Fibroblast of lung (primary cell): ENCODE measurements around the gene NES. TPM values are rescaled to one million over a fixed set of nuclear protein-coding genes. Genes with fewer than 3 reads are reported as not detected.
A peak's percentile ranks its signal among the peaks of the same experiment; 100 is the strongest.

Experiments
- DNase-seq, 2 donors: peaks; one replicate each; pipeline versions ENCODE4 v3.0.0 to v3.0.0-alpha.2; 2010; ENCODE audit warnings: low read depth in 2 of 2
- H2AFZ ChIP-seq: 2 replicates; pipeline ENCODE4 v1.5.1; 2012; ENCODE audit warnings: low read length, control low read depth, inconsistent platforms
- H3K27ac ChIP-seq: 2 replicates; pipeline ENCODE4 v1.5.1; 2011; ENCODE audit warnings: low read length, control low read depth; ENCODE audit not compliant: insufficient read depth
- H3K27me3 ChIP-seq: 2 replicates; pipeline ENCODE4 v1.5.1; 2011; ENCODE audit warnings: mild to moderate bottlenecking, low read length; ENCODE audit not compliant: control insufficient read depth, insufficient read depth
- H3K36me3 ChIP-seq: 2 replicates; pipeline ENCODE4 v1.5.1; 2011; ENCODE audit warnings: low read length; ENCODE audit not compliant: control insufficient read depth, insufficient read depth
- H3K4me1 ChIP-seq: 2 replicates; pipeline ENCODE4 v1.5.1; 2011; ENCODE audit warnings: low read length; ENCODE audit not compliant: control insufficient read depth, insufficient read depth; ENCODE audit errors: extremely low read depth
- H3K4me2 ChIP-seq: 2 replicates; pipeline ENCODE4 v1.5.1; 2011; ENCODE audit warnings: low read length, control low read depth; ENCODE audit not compliant: insufficient read depth; ENCODE audit errors: extremely low read depth
- H3K4me3 ChIP-seq, 4 experiments: fragments of 200-600 bp in 1 of 4; sonication (generic) in 1 of 4; replicated peaks in 1 of 4; 2 replicates each; pipeline ENCODE4 v1.5.1; 2011 to 2016; ENCODE audit warnings: low read length in 4 of 4, low read depth in 3 of 4, mild to moderate bottlenecking in 3 of 4, control low read depth in 2 of 4, inconsistent platforms in 1 of 4, mixed read lengths in 1 of 4; ENCODE audit not compliant: insufficient read depth in 1 of 4; ENCODE audit errors: control extremely low read depth in 1 of 4
- H3K79me2 ChIP-seq: 2 replicates; pipeline ENCODE4 v1.5.1; 2012; ENCODE audit warnings: mild to moderate bottlenecking, low read length, inconsistent platforms; ENCODE audit not compliant: control insufficient read depth, insufficient read depth
- H3K9ac ChIP-seq: 2 replicates; pipeline ENCODE4 v1.5.1; 2011; ENCODE audit warnings: mild to moderate bottlenecking, low read length, control low read depth; ENCODE audit not compliant: insufficient read depth
- H3K9me3 ChIP-seq: 2 replicates; pipeline ENCODE4 v1.5.1; 2012; ENCODE audit warnings: low read depth, low read length; ENCODE audit not compliant: control insufficient read depth, insufficient read depth
- H4K20me1 ChIP-seq: 2 replicates; pipeline ENCODE4 v1.5.1; 2011; ENCODE audit warnings: low read length; ENCODE audit not compliant: control insufficient read depth, insufficient read depth; ENCODE audit errors: extremely low read depth
- EZH2 ChIP-seq: IDR thresholded peaks from 2 replicates; pipeline ENCODE4 v1.5.1; 2012; ENCODE audit warnings: low read length, control low read depth, mild to moderate bottlenecking; ENCODE audit errors: missing control alignments
- polyA plus RNA-seq, 2 donors: library from polyadenylated mRNA; depleted of rRNA in 1 of 2; stranded (reverse) in 1 of 2; unstranded in 1 of 2; fragments of >200 nt; gene quantifications; 2 replicates each; pipeline ENCODE4 v1.2.1, GENCODE V29; 2011 to 2012; ENCODE audit warnings: missing spikeins in 1 of 2
- total RNA-seq: library from RNA; depleted of rRNA; stranded (reverse); fragments of >200 nt; gene quantifications from 2 replicates; pipeline ENCODE4 v1.2.1, GENCODE V29; 2014
- TF ChIP-seq, protein P1 (sequence below), 2 donors: IDR thresholded peaks in 1 of 2; conservative IDR thresholded peaks in 1 of 2; 1 replicate in 1 of 2; 2 replicates in 1 of 2; pipeline ENCODE4 v1.5.1; 2011 to 2012; ENCODE audit warnings: low read length in 2 of 2, control low read depth in 1 of 2, inconsistent platforms in 1 of 2, low read depth in 1 of 2, mild to moderate bottlenecking in 1 of 2

Gene NES
- total and polyA plus RNA-seq, 2 donors (not counting 1 experiment from before 2014, with no cell fraction given) = 34.6 to 87.4 TPM

DNA sequence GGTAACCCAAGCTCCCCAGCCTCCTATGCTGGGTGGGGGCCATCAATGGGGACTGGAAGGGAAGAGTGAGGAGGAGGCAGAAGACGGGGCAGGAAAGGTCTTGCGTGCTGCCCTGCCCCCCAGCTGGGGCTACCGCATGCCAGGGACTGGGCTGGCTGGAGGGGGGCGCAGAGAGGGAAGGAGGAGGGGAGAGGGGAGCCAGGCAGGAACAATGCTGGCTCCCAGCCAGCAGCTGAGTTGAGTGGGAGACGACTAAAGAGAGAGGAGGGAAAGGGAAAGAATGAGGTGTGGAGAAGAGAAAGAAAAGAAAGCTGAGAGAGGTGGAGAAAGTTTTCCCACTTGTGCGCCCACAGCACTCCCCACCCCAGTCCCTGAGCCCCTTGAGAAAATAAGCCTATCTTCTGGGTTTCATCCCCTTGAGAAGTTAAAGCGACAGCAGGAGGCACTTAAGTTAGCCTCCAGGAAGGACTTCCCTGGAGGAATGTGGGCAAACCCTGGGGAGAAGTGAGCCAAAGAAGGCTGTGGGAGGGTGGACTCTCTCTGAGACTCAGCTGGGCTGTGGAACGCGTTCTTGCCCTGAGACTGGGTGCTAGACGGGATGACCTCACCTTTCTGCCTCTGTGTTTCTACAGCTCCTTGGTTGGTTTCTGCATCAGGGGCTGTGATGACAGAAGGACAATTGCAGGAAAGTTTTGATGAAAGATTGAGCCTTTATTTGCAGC, 12.9 kb upstream of the NES start:
- peak overlapping the region in 3 of 4 experiments; percentile 22 to 49 (median 25) for H3K4me3 ChIP-seq
- H2AFZ ChIP-seq = no peak overlapping the region
- H3K27ac ChIP-seq = no peak overlapping the region
- no peaks in the 10 kb centered on the region for H3K36me3 ChIP-seq
- TF ChIP-seq, protein P1, sequence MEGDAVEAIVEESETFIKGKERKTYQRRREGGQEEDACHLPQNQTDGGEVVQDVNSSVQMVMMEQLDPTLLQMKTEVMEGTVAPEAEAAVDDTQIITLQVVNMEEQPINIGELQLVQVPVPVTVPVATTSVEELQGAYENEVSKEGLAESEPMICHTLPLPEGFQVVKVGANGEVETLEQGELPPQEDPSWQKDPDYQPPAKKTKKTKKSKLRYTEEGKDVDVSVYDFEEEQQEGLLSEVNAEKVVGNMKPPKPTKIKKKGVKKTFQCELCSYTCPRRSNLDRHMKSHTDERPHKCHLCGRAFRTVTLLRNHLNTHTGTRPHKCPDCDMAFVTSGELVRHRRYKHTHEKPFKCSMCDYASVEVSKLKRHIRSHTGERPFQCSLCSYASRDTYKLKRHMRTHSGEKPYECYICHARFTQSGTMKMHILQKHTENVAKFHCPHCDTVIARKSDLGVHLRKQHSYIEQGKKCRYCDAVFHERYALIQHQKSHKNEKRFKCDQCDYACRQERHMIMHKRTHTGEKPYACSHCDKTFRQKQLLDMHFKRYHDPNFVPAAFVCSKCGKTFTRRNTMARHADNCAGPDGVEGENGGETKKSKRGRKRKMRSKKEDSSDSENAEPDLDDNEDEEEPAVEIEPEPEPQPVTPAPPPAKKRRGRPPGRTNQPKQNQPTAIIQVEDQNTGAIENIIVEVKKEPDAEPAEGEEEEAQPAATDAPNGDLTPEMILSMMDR (conservative IDR thresholded peaks at IDR 0.05 in 1 of 2, IDR thresholded peaks at IDR 0.05 in 1 of 2; ENCODE audit: low read depth in 1 of 2, low read length in 2 of 2) = no peak
- no peak for TF ChIP-seq EZH2
- no peaks in the 10 kb centered on the region for H3K27me3 ChIP-seq
- no peak overlapping the region for H3K9ac ChIP-seq
- peaks cover 15% of the 10 kb centered on the region for H3K4me1 ChIP-seq
- peak overlapping the region; percentile 93 for H3K4me2 ChIP-seq
- no peaks in the 10 kb centered on the region for H3K9me3 ChIP-seq
- DNase-seq = peak in 1 of 2 donors; percentile 44
- no peaks in the 10 kb centered on the region for H4K20me1 ChIP-seq
- H3K79me2 ChIP-seq = no peaks in the 10 kb centered on the region

DNA sequence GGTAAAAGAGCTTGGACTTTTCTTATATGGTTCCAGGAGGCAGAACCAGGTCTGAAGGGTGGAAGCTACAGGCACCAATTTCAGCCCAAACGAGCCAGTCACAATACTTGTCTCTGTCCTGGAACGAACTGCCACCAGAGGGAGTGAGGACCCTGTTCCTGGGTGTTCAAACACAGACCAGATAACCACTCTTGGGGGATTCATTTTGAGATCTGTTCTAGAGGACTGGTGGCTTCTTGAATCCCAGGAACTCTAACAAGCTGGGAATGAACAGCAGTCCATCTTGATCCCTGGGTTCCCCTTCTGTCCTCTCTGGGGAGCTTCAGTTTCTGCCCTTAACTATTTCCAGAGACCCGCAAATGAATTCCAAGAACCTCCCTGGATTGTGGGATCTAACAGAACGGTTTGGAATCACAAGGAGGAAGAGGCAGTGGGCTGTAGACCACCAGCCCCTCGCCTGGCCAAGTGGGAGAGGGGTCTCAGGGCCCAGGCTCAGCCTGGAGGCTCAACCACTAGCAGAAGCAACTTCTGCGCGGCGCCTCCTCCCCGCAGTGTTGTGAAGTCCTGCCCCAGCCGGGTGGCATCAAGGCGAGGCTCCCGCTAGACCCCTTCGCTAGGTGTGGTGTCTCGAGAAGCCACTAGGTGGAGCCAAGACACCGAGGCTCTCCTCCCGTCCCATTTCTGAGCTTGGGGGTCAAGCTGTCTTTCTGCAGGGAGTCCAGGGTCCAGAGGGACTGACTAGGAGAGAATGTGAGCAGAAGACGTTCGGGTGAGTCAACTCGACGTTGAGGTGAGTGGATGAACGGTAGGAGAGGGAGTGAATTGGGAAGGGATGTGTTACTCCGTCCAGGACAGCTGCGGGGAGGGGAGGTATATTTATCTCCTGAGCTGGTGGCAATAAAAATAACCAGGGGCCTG, 12.1 kb upstream of the NES start:
- no peaks in the 10 kb centered on the region for H3K36me3 ChIP-seq
- H4K20me1 ChIP-seq = no peaks in the 10 kb centered on the region
- peaks cover 15% of the 10 kb centered on the region for H3K4me1 ChIP-seq
- H3K79me2 ChIP-seq = no peaks in the 10 kb centered on the region
- peak; percentile 78 to 83 for DNase-seq
- no peaks in the 10 kb centered on the region for H3K9me3 ChIP-seq
- H3K27me3 ChIP-seq = no peaks in the 10 kb centered on the region
- H3K4me2 ChIP-seq = peak overlapping the region; percentile 93
- H3K9ac ChIP-seq = peak overlapping the region; percentile 13
- H3K27ac ChIP-seq = no peak overlapping the region
- peak overlapping the region; percentile 34 to 49 (median 38) for H3K4me3 ChIP-seq
- TF ChIP-seq EZH2 = no peak
- TF ChIP-seq, protein P1 (conservative IDR thresholded peaks at IDR 0.05 in 1 of 2, IDR thresholded peaks at IDR 0.05 in 1 of 2; ENCODE audit: low read depth in 1 of 2, low read length in 2 of 2) = peak; percentile 95
- H2AFZ ChIP-seq = peak overlapping the region; percentile 82

DNA sequence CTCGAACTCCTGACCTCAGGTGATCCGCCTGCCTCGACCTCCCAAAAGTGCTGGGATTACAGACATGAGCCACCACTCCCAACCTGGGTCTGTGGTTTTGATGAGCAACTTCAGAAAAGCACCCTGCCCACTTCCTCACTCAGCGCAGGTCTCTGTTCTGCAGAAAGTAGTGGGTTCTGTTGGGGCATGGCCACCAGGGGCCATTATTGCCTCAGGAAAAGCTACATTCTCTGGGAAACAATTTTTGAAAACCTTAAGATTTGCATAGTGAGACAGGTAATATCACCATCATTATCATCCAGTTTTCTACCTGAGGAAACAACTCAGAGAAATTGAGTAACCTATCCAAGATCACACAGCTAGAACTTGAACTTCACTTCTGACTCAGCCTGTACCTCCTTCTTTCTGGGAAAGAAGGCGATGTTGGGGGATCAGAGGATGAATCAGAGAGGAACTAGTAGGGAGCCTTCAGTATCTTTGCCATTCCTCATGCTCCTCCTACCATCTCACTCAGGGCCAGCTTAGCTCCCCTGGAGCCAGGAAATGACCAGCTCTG, 7.1 kb upstream of the NES start:
- no peaks in the 10 kb centered on the region for H3K27me3 ChIP-seq
- H3K79me2 ChIP-seq = no peaks in the 10 kb centered on the region
- TF ChIP-seq EZH2 = no peak
- TF ChIP-seq, protein P1 (conservative IDR thresholded peaks at IDR 0.05 in 1 of 2, IDR thresholded peaks at IDR 0.05 in 1 of 2; ENCODE audit: low read depth in 1 of 2, low read length in 2 of 2) = no peak
- peaks cover 3% of the 10 kb centered on the region for H3K4me1 ChIP-seq
- H2AFZ ChIP-seq = no peak overlapping the region
- no peak overlapping the region for H3K4me3 ChIP-seq
- no peaks in the 10 kb centered on the region for H3K9me3 ChIP-seq
- peak in 1 of 2 donors; percentile 65 for DNase-seq
- no peak overlapping the region for H3K4me2 ChIP-seq
- H3K9ac ChIP-seq = no peak overlapping the region
- H3K27ac ChIP-seq = no peak overlapping the region
- no peaks in the 10 kb centered on the region for H3K36me3 ChIP-seq
- H4K20me1 ChIP-seq = no peaks in the 10 kb centered on the region
